Stimulated activated CD4-positive, alpha-beta T cell treated with anti-CD3 and anti-CD28 coated beads, TNF-alpha, amount 100 ng/mL, for 4 hours (primary cell): Measurements from ENCODE around the gene TENM4.

Source experiments
- DNase-seq, 3 experiments: peaks; one replicate each; pipeline ENCODE4 v3.0.0-alpha.2; 2020; ENCODE audit warnings: low read depth in 3 of 3

The TENM4 gene

DNA sequence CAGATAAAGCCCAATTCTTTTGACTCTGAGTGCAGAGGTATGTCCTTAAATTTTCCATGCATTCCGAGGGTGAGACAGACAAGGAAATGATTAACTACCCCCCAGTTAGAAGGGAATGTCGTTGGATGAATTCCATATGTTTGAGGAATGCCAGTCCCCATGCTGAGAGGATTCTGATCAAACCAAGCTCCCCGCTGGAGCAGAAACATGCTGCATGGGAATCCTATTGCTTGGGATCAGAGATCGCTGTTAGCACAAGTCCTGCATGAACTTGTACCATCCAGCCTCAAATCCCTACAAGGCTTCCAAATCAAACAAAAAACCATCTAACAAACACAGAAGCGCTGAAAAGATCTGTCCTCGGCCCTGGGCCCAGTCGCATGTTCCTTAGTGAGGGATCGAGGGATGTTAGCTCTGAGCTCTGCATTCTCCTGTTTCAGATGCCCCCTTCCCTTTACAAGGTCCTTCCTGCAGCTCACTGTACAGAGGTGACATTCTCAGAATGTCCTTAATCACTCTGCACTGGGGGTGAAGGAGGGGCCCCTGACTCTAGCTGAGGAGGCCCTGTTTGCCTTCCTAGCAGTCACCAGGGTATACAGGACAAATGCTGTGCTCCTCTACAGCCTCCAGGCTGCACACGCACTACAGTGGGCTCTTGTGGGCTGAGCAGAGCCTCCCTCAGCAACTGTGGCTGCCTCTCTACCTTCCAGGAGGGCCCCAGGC is 353.4 kb downstream of the TENM4 start:
- no peak for DNase-seq

DNA sequence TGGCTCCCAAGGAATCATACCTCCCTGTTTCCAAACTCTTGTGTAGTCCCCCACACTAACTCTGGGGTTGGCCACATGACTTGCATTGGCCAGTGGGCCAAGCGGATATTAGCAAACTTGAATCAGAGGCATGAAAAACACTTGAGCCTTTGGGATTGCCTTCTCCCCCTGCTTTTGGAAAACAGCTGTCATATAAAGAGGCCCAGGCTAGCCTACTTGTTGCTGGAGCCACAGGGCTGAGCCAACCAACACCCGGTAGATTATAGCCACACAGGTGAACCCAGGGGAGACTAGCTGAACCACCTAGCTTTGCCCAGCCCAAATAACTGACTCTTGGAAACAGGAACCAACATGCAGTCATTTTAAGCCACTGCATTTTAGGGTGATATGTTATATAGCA is 354.8 kb downstream of the TENM4 start:
- no peak for DNase-seq

DNA sequence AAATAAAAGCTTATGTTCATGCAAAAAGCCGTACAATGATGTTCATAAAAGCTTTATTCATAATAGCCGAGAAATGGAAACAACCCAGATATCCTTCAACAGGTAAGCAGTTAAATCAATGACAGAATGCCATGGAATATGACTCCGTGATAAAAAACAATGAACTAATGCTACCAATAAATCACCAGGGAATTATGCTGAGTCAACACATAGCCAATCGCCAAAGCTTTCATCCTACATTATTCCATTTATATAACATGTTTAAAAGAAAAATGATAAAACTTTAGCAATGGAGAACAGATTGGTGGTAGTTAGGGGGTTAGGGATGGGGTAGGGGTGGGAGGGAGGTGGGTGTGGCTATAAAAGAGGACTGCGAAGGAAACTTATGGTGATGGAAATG is 356.4 kb downstream of the TENM4 start:
- DNase-seq, result no peak

DNA sequence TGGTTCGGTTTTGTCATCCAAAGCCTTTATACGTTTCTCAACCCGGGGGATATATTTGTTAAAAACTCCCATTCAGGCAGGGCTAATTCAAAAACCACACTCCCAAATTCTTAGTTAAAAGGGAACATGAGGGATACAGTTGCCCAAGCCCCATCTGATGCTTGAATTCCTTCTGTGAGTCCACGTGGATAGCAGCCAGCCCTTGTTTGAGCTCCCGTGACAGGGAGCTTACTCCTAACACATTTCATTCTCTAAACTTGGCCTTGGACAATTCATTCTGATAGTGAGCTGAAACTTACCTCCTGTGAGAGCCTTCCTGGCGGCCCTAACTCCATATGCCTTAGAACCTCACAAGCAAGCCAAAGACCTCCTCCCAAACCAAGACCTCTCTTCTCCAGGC is 357.5 kb downstream of the TENM4 start:
- DNase-seq, result no peak

- no peak for DNase-seq
These were observed 357.9 kb downstream of the TENM4 start for GRCh38 chr11:79082907-79083306.

DNA sequence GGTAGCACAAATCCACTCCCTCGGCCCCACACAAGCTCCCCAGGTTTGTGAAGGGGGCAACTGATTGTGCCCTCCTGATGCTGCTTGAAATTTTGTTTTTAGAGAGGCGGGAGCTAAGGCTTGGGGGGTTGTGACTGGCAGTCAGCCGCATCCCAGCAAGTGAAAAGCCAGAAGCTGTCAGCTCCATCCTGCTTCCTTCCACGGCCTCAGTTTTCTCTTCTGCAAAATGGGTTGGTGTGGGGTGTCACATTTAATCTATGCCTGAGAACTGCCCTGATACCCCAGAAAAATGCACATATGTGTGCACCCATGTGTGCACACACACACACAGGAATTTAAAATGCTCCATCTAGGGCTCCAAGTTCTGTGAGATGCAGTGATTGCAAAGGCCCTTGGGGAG is 358.6 kb downstream of the TENM4 start:
- DNase-seq, result no peak

GRCh38 chr11:79081471-79082031 is 359.3 kb downstream of the TENM4 start:
- DNase-seq, result no peak

- DNase-seq, result no peak
These were observed 360.3 kb downstream of the TENM4 start for GRCh38 chr11:79080551-79080950.

DNA sequence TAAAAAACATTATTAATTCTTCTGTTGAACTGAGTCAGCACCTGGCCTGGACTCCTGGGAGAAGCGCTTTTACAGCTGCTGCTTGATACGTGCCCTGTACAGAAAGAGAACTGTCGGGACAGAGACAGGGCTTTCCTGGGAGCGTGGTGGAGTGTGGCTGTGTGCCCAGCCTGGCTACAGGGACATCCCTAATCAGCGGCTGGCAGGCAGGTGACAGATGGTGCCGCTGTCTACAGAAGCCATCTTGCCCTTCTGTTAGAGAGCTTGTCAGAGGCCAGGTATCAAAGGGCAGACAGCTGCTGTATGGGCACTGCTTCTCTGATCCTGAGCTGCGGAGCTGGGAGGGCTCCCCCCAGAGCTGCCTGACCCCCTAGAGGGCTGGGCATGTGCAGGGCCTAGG is 361.8 kb downstream of the TENM4 start:
- DNase-seq, result no peak

DNA sequence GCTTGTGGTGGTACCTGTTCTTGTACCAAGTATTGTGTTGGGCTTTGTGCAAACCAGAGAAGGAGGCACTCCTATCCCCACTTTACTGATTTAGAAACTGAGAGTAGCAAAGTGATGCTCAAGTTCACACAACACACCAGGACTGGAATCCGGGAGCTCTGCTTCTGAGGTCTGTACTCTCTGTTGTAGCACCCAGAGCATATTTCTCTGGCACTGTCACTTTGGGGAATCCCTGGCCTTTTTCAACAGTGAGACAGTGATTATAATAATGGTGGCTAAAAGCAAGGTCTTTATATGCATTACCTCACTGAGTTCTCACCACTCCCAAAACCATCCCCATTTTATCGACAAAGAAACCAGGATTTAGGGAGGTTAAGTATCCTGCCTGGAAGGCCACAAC is 362.4 kb downstream of the TENM4 start:
- DNase-seq, result no peak

GRCh38 chr11:79077702-79078330 is 363.0 kb downstream of the TENM4 start:
- no peak for DNase-seq

DNA sequence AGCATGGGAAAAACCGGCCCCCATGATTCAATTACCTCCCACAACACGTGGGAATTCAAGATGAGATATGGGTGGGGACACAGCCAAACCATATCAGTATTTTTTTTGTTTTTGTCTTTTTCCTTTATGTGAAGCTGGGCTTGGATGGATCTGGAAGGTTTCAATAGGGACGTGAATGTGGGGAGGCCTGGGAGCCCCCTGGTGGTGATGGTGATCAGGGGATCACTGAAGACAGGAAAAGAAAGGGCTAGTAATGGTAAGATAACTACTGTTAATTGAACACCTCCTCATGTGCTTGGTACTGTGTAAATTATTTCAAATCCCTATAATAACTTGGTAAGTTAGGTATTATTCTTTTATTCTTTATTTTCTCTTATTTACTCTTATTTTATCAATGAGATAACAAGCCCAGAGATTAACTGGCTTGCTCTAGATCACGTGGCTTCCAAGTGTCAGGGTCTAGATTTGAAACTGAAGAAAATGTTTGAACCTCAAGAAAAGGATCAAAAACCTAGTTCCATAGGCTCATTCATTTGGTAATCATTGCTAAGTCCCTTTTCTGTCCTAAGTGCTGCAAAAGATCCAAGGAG is 364.2 kb downstream of the TENM4 start:
- DNase-seq, result no peak

GRCh38 chr11:79074547-79074946 is 366.3 kb downstream of the TENM4 start:
- DNase-seq, result no peak

GRCh38 chr11:79071190-79071589 is 369.6 kb downstream of the TENM4 start:
- no peak for DNase-seq

DNA sequence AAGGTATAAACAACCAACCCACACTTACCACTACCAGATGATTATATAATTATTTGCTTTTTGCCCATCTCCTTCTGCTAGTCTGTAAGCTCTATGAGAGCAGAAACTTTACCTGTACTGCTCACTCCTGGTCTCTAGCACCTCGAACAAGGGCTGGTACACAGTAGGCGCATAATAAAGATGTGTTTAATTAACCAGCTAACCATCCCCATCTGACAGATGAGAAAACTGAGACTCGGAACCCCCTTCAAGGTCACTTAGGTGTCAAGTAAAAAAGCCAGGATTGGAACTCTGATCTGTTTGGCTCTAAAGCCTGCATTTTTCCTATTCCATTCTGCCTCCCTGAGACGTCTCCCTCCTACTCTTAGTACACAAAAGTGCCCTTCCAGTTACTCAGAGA is 370.3 kb downstream of the TENM4 start:
- no peak for DNase-seq

DNA sequence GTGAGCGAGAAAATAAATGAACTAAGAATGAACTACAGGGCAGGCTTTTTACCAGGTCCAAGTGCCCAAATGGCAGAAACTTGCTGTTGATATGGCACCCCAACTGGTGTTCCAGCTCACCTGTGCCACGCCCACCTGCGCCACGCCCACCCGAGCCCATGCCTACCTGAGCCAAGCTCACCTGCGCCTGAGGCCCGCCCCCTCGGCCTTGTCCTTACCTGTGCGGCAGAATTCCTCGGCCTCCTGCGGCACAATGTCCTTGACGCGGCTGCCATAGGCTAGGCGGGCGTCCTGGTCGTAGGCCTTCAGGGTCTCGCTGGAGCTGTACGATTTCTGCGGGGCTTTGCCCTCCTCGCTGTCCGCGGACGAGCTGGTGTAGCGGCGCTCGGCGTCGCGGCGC is 371.3 kb downstream of the TENM4 start:
- DNase-seq, result no peak

- no peak for DNase-seq
These were observed 372.5 kb downstream of the TENM4 start for GRCh38 chr11:79068356-79068755.

- no peak for DNase-seq
These were observed 373.5 kb downstream of the TENM4 start for GRCh38 chr11:79067352-79067679.

- DNase-seq, result no peak
These were observed 374.1 kb downstream of the TENM4 start for GRCh38 chr11:79066456-79067351.

DNA sequence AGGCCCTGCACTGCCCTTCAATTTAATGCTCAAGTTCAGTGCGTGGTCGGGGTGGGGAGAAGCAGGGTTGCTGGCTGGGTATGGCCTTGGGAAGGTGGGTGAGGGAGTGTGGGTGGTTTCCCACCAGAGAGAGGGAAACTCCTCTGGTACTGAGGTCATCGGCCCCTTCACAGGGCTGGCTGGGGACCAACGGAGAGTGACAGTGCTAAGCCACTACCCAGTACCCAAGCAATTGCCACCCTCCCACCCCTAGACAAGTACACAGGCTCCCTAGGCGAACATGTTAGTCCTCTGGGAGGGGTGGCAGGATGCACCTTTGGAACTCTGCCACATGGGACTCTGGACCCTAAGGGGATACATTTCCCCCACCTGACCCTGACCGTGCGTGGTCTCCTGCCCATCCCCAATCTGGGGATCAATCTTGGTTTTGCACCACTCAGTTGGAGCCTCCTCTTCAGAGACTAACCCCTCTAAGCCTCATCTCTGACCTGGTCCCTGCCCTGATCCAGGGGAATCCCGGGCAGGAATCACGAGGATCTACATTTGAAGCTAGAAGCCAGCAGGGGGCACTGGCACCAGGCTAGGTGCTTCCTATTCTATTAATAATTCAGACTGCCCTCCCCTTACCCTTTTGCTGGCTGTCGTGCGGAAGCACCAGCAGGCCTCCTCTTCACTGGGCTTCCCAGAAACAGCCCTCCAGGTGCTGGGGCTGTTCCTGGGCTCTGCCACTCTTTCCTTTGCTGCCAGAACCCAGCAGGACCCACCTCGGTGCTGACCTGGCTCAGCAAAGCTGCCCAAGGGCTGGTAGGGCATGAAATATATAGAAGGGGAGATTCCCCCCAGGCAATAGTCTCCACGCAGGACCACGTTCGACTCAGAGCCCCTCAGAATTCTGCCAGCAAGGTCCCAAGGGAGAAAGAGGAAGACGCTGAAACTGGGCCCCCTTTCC is 377.7 kb downstream of the TENM4 start:
- no peak for DNase-seq
